LNCAP (cell line): ENCODE measurements around the gene TMC6.

Source experiments
- CTCF ChIP-seq: fragments of 450-650 bp; IDR thresholded peaks from 2 replicates; pipeline ENCODE4 v1.5.1; 2017; ENCODE audit warnings: mild to moderate bottlenecking

The TMC6 gene

GRCh38 chr17:78120537-78120936, 8.0 kb downstream of the TMC6 start:
- no peak for TF ChIP-seq CTCF

DNA sequence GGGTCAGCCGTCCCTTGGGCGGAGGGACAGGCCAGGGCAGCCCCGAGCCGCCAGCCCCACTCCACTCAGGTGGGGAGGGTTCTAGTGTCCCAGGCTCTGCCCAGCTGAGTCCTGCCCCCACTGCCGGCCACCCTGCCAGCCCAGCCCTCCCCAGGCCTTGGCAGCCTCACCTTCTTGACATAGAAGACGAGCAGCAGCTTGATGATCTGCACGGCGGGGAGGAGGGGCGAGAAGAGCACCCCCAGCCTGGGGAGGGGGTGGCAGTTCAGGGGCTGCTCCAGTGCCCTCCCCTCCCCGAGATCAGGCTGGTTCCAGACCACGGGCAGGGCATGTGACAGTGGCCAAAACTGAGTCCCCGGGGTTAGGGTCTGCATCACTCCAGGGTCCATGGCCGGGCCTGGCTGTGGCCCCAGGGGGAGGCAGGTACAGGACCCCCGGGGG, 9.7 kb downstream of the TMC6 start:
- TF ChIP-seq CTCF: no peak

DNA sequence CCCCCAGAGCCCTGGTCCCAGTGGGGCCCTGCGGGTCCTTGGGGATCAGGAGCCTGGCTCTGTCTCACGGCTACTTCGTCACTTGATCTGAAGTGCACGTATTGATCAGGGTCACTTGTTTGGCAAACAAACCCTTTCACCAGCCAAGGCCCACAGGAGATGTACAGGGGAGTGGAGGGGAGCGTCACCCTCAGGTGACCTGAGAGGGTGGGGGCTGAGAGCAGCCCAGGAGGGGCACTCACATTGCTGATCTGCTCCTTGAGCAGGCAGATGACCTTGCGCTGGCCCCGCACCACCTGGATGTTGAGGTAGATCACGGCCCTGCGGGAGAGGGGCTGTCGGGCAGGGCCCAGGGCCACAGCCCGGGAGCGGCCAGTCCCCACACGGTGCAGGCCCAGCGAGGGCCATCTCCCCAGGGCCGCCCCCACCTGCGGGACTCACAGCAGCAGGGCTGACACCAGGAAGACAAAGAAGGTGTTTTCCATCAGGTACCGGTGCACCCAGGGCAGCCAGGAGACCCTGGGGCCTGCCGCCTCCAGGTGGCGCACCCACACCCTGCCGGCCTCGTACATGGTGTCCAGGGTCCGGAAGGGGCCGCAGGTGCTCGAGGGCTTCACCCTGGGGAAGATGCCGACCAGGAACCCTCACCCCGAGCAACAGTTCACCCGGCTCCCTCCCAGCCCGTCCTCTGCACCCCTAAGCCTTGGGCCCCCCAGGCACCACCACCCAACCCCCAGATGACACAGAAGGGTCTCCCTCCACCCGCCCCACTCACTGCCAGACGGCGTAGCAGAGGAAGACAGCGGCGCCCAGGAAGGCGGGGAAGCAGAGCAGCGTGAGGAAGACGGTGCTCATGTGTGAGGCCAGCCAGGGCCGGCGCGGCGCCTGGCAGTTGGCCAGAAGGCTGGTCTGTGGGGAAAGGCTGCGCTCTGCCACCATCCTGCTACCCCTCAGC, 11.3 kb downstream of the TMC6 start:
- peak; percentile 41 for TF ChIP-seq CTCF

- TF ChIP-seq CTCF: no peak
Observed at GRCh38 chr17:78116411-78116810, 12.1 kb downstream of the TMC6 start.

DNA sequence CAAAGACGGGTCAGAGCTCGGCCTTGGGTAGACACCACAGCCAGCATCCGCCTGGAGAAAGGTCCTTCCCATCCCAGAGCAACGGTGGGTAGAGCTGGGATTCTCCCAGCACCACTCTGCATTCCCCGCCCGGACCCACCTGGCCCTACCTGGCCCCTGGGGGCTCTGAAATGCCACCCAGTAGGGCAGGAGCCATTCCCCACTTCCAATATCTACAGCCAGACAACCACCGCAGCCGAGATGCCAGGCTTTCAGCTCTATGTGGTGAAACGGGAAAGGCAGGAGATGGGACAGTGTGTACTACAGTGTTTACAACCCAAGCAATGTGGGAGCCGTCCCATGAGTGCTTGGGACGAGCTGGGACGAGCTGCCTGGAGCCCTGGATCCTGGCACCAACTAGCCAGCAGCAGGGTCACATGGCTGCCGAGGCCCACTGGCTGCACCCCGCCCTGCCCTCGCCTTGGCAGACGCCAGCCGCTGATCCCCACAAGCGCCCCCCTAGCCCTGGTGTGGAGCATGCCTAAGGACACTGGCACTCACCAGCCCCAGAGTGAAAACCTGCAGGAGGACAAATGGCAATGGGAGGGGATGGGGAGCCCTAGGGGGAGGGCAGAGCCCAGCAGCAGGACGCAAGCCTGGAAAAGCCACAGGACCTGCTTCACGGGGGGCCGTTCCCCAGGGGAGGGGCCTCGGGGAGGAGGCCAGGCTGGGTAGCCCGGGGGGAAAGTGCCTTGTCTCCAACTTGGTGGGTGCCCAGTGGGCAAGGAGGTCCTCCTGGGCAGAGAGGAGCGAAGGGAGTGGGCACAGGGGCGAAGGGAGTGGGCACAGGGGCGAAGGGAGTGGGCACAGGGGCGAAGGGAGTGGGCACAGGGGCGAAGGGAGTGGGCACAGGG, 13.5 kb downstream of the TMC6 start:
- no peak for TF ChIP-seq CTCF

GRCh38 chr17:78113804-78114785, 14.5 kb downstream of the TMC6 start:
- TF ChIP-seq CTCF: no peak
